Testis (tissue), 3 donors: ENCODE results near the gene SOD3. TPM values are rescaled to one million over a fixed set of nuclear protein-coding genes. Genes with fewer than 3 reads are reported as not detected.

Experiments
- DNase-seq: peaks from one replicate; pipeline ENCODE4 v3.0.0-alpha.2; 2019
- H3K27ac ChIP-seq, 2 donors: fragments of 200-600 bp; sonication (generic); one replicate each; pipeline ENCODE4 v1.5.1; 2019
- H3K27me3 ChIP-seq: fragments of 200-600 bp; sonication (generic); one replicate; pipeline ENCODE4 v1.5.1; 2019
- H3K36me3 ChIP-seq: fragments of 200-600 bp; sonication (generic); one replicate; pipeline ENCODE4 v1.5.1; 2017; ENCODE audit warnings: low read depth; ENCODE audit errors: missing control alignments
- H3K4me1 ChIP-seq: fragments of 200-600 bp; sonication (generic); one replicate; pipeline ENCODE4 v1.5.1; 2019
- H3K4me3 ChIP-seq, 2 donors: fragments of 200-600 bp; sonication (generic); one replicate each; pipeline ENCODE4 v1.5.1; 2017 to 2019
- H3K9me3 ChIP-seq: fragments of 200-600 bp; sonication (generic); one replicate; pipeline ENCODE4 v1.5.1; 2017
- CTCF ChIP-seq, 3 experiments: fragments of 450-650 bp in 2 of 3; fragments of 200-600 bp in 1 of 3; sonication (generic) in 1 of 3; IDR thresholded peaks; one replicate each; pipeline ENCODE4 v1.5.1; 2016 to 2019; ENCODE audit warnings: antibody characterized with exemption in 3 of 3, mild to moderate bottlenecking in 2 of 3, moderate library complexity in 1 of 3
- POLR2A ChIP-seq: fragments of 450-650 bp; IDR thresholded peaks from one replicate; pipeline ENCODE4 v1.6.1; 2017; ENCODE audit warnings: antibody characterized with exemption, mild to moderate bottlenecking, moderate library complexity
- WGBS, 2 donors: methylation state at CpG; one replicate each; pipeline ENCODE4 v1.1.5; 2018; 5-methylcytosine and 5-hydroxymethylcytosine counted together
- intact Hi-C: fragments of 100-400 bp; cut with DNase I; formaldehyde crosslinking; loops from one replicate; pipeline ENCODE4 v1.15.1; 2023; ENCODE audit warnings: low total_unique reads
- polyA plus RNA-seq: library from polyadenylated mRNA; stranded (reverse); fragments of 350-450 nt; fragmentation: Illumina TruSeq; extraction: RNeasy Lipid Tissue Mini Kit (QIAGEN cat#74804); gene quantifications from one replicate; pipeline ENCODE4 v1.2.3, GENCODE V29; 2014; ENCODE audit warnings: low read depth, low replicate concordance; ENCODE audit not compliant: insufficient read depth
- total RNA-seq, 2 donors: library from RNA; depleted of rRNA; stranded (reverse); fragments of >200 nt; gene quantifications; one replicate each; pipeline ENCODE4 v1.2.3, GENCODE V29; 2016

Gene SOD3
- total and polyA plus RNA-seq, 3 donors from 2014 or later = 136 to 355 (median 354) TPM

GRCh38 chr4:24764345-24764744, 31.0 kb upstream of the SOD3 start:
- WGBS, 2 donors = 79 to 82% methylated on average over 3 of the region's 3 CpGs
- TF ChIP-seq CTCF (IDR thresholded peaks at IDR 0.05) = no peak
- TF ChIP-seq POLR2A = no peak
- no peak overlapping the region for H3K4me3 ChIP-seq
- H3K4me1 ChIP-seq = no peaks in the 10 kb centered on the region
- no peak for DNase-seq
- H3K9me3 ChIP-seq = no peaks in the 10 kb centered on the region
- H3K27me3 ChIP-seq = no peaks in the 10 kb centered on the region
- H3K36me3 ChIP-seq = no peaks in the 10 kb centered on the region
- intact Hi-C loops = no loop called here
- no peak overlapping the region for H3K27ac ChIP-seq

GRCh38 chr4:24765376-24765988, 29.9 kb upstream of the SOD3 start:
- H3K27ac ChIP-seq = no peak overlapping the region
- H3K4me1 ChIP-seq = no peaks in the 10 kb centered on the region
- no peaks in the 10 kb centered on the region for H3K9me3 ChIP-seq
- H3K36me3 ChIP-seq = no peaks in the 10 kb centered on the region
- no peaks in the 10 kb centered on the region for H3K27me3 ChIP-seq
- 90 to 93% methylated on average over 4 of the region's 4 CpGs for WGBS, 2 donors
- no peak for DNase-seq
- intact Hi-C loops = no loop called here
- H3K4me3 ChIP-seq = no peak overlapping the region
- TF ChIP-seq POLR2A = no peak
- TF ChIP-seq CTCF (IDR thresholded peaks at IDR 0.05) = no peak

DNA sequence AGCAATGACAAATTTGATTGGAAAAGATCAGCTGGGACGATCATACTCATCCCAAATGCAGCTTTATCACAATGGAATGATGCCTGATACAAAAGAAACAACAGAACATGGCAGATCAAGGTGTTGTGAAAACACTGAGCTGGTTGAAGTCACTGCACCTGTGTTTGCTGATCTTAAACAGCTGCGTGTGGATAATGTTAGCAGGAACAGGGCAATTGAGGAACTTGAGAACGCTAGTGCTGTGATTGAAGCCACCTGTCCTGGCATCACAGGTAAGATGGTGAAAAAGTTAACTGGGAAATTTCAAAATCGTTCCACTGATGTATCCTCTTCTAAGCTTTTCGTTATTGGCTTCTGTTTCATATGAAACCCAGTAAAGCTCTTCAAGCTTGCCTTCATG, 27.4 kb upstream of the SOD3 start:
- H3K4me1 ChIP-seq = no peaks in the 10 kb centered on the region

GRCh38 chr4:24768604-24769003, 26.8 kb upstream of the SOD3 start:
- H3K36me3 ChIP-seq = no peaks in the 10 kb centered on the region
- H3K9me3 ChIP-seq = no peaks in the 10 kb centered on the region
- H3K27me3 ChIP-seq = no peaks in the 10 kb centered on the region
- no peak for DNase-seq
- H3K27ac ChIP-seq = no peak overlapping the region
- no peaks in the 10 kb centered on the region for H3K4me1 ChIP-seq
- no peak overlapping the region for H3K4me3 ChIP-seq
- intact Hi-C loops = no loop called here
- TF ChIP-seq POLR2A = no peak
- TF ChIP-seq CTCF (IDR thresholded peaks at IDR 0.05) = no peak

More for the DNA sequence above, 27.4 kb upstream of the SOD3 start:
- 90 to 91% methylated on average over 5 of the region's 5 CpGs for WGBS, 2 donors
- intact Hi-C loops = no loop called here
- DNase-seq = no peak
- Histone ChIP-seq H3K27ac (no peak overlapping the region), H3K36me3 (no peaks in the 10 kb centered on the region), H3K27me3 (no peaks in the 10 kb centered on the region), H3K9me3 (no peaks in the 10 kb centered on the region), H3K4me3 (no peak overlapping the region)
- no peak for TF ChIP-seq CTCF (IDR thresholded peaks at IDR 0.05)
- TF ChIP-seq POLR2A = no peak

- WGBS, 2 donors = 91 to 93% methylated on average over 2 of the region's 2 CpGs
- no peak overlapping the region for H3K27ac ChIP-seq
- intact Hi-C loops = no loop called here
- H3K36me3 ChIP-seq = no peaks in the 10 kb centered on the region
- no peaks in the 10 kb centered on the region for H3K4me1 ChIP-seq
- no peak for DNase-seq
- H3K27me3 ChIP-seq = no peaks in the 10 kb centered on the region
- TF ChIP-seq CTCF (IDR thresholded peaks at IDR 0.05) (no peak), POLR2A (no peak)
- no peaks in the 10 kb centered on the region for H3K9me3 ChIP-seq
- H3K4me3 ChIP-seq = no peak overlapping the region
These were observed 25.8 kb upstream of the SOD3 start for GRCh38 chr4:24769571-24769970.
